Natural killer cell treated with Interleukin-12 subunit alpha and Interleukin-12 subunit beta and Interleukin-15 and Interleukin-18, amount 100 ng/mL, for 72 hours (primary cell): ENCODE results near the gene NLGN1. TPM values are rescaled to one million over a fixed set of nuclear protein-coding genes. Genes with fewer than 3 reads are reported as not detected.

Experiments
- ATAC-seq, 2 donors: fragments of 150-1000 bp; cut with Tn5 transposase in 1 of 2; sonication (Bioruptor Pico), chemical (Tn5 transposase) in 1 of 2; 2 replicates each; pipeline ENCODE4 v1.10.0; 2021
- DNase-seq: peaks from one replicate; pipeline ENCODE4 v3.0.0; 2022; ENCODE audit warnings: low spot score
- H3K27ac Mint-ChIP-seq, 2 donors: 1 replicate in 1 of 2; 2 replicates in 1 of 2; pipeline ENCODE4 v1.8.0; 2022; ENCODE audit warnings: mixed read lengths in 2 of 2, mild to moderate bottlenecking in 1 of 2, moderate library complexity in 1 of 2
- H3K27me3 Mint-ChIP-seq, 2 donors: 1 replicate in 1 of 2; 2 replicates in 1 of 2; pipeline ENCODE4 v1.8.0; 2022; ENCODE audit warnings: mixed read lengths in 2 of 2
- H3K36me3 Mint-ChIP-seq: one replicate; pipeline ENCODE4 v1.8.0; 2022; ENCODE audit warnings: mixed read lengths
- H3K4me1 Mint-ChIP-seq, 2 donors: 1 replicate in 1 of 2; 2 replicates in 1 of 2; pipeline ENCODE4 v1.8.0; 2022; ENCODE audit warnings: low read depth in 2 of 2, mixed read lengths in 2 of 2, mild to moderate bottlenecking in 1 of 2
- H3K4me3 Mint-ChIP-seq: one replicate; pipeline ENCODE4 v1.8.0; 2022; ENCODE audit warnings: mixed read lengths
- H3K9me3 Mint-ChIP-seq: 2 replicates; pipeline ENCODE4 v1.8.0; 2022; ENCODE audit warnings: mixed read lengths
- total RNA-seq, 2 donors: library from RNA; stranded (reverse); gene quantifications; one replicate each; pipeline ENCODE4 v1.2.3, GENCODE V29; 2022

Gene NLGN1
- total RNA-seq, 2 donors from 2014 or later, result not detected

GRCh38 chr3:173703771-173704170 is 306.2 kb downstream of the NLGN1 start:
- H3K4me1 Mint-ChIP-seq, result no peaks in the 10 kb centered on the region
- no peak for DNase-seq
- H3K27ac Mint-ChIP-seq, result no peak overlapping the region
- no peaks in the 10 kb centered on the region for H3K36me3 Mint-ChIP-seq
- no peaks in the 10 kb centered on the region for H3K27me3 Mint-ChIP-seq
- H3K9me3 Mint-ChIP-seq, result peaks cover 7% of the 10 kb centered on the region
- ATAC-seq, result no peak
- no peak overlapping the region for H3K4me3 Mint-ChIP-seq

DNA sequence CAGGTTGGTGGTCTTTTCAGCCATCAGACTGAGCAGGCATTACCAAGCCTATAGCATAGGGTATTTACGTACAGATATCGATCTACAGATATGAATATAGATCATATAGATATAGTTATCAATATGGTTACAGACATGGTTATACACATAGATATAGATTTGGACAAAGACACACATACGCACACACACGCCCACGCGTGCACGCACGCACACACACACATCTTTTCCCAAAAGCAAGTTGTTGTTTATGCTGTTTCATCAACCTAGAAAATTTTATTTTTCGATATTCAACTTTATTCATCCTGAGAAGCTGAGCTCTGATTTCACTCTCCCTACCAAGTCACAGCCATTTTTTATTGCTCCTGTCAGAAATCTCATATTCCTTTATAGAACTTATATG is 309.1 kb downstream of the NLGN1 start:
- Mint-ChIP-seq H3K36me3 (no peaks in the 10 kb centered on the region), H3K9me3 (peaks cover 3% of the 10 kb centered on the region), H3K4me3 (no peak overlapping the region), H3K27me3 (no peaks in the 10 kb centered on the region), H3K4me1 (no peaks in the 10 kb centered on the region), H3K27ac (no peak overlapping the region)
- ATAC-seq (no peak), DNase-seq (no peak)

- H3K4me1 Mint-ChIP-seq, result no peaks in the 10 kb centered on the region
- no peaks in the 10 kb centered on the region for H3K36me3 Mint-ChIP-seq
- no peak overlapping the region for H3K4me3 Mint-ChIP-seq
- DNase-seq (no peak), ATAC-seq (no peak)
- H3K27ac Mint-ChIP-seq, result no peak overlapping the region
- no peaks in the 10 kb centered on the region for H3K27me3 Mint-ChIP-seq
- H3K9me3 Mint-ChIP-seq, result peaks cover 6% of the 10 kb centered on the region
Observed at GRCh38 chr3:173708191-173708590, 310.6 kb downstream of the NLGN1 start.

- H3K4me1 Mint-ChIP-seq, result no peaks in the 10 kb centered on the region
- no peak overlapping the region for H3K27ac Mint-ChIP-seq
- no peaks in the 10 kb centered on the region for H3K36me3 Mint-ChIP-seq
- no peaks in the 10 kb centered on the region for H3K27me3 Mint-ChIP-seq
- no peak for DNase-seq
- H3K4me3 Mint-ChIP-seq, result no peak overlapping the region
- ATAC-seq, result no peak
- H3K9me3 Mint-ChIP-seq, result peaks cover 6% of the 10 kb centered on the region
Observed at GRCh38 chr3:173709026-173709425, 311.5 kb downstream of the NLGN1 start.

- no peak overlapping the region for H3K4me3 Mint-ChIP-seq
- no peaks in the 10 kb centered on the region for H3K4me1 Mint-ChIP-seq
- ATAC-seq (no peak), DNase-seq (no peak)
- peaks cover 10% of the 10 kb centered on the region for H3K9me3 Mint-ChIP-seq
- no peak overlapping the region for H3K27ac Mint-ChIP-seq
- H3K36me3 Mint-ChIP-seq, result no peaks in the 10 kb centered on the region
- H3K27me3 Mint-ChIP-seq, result no peaks in the 10 kb centered on the region
Observed at GRCh38 chr3:173711619-173712018, 314.1 kb downstream of the NLGN1 start.

- H3K4me1 Mint-ChIP-seq, result no peaks in the 10 kb centered on the region
- no peak overlapping the region for H3K27ac Mint-ChIP-seq
- no peaks in the 10 kb centered on the region for H3K27me3 Mint-ChIP-seq
- no peaks in the 10 kb centered on the region for H3K36me3 Mint-ChIP-seq
- H3K4me3 Mint-ChIP-seq, result no peak overlapping the region
- H3K9me3 Mint-ChIP-seq, result peaks cover 17% of the 10 kb centered on the region
- no peak for DNase-seq
- ATAC-seq, result no peak
Observed at GRCh38 chr3:173719585-173719984, 322.0 kb downstream of the NLGN1 start.

DNA sequence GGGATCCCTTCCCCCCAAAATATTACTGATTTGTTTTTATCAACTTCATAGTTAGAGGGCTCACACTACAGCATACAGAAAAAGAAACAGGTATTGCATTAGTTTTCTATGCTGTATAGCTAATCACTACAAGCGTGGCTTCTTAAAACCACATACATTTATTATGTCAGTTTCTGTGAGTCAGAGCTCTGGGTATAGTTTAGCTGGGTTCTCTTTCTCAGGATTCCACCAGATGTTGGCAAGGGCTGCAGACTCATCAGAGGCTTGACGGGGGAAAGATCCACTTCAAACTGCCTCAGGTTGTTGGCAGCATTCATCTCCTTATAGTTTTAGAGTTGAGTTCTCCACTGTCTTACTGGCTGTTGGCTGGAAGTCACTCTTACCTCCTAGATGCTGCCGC is 328.0 kb downstream of the NLGN1 start:
- H3K4me1 Mint-ChIP-seq, result no peaks in the 10 kb centered on the region
- no peak for DNase-seq
- H3K27ac Mint-ChIP-seq, result no peak overlapping the region
- H3K36me3 Mint-ChIP-seq, result no peaks in the 10 kb centered on the region
- no peaks in the 10 kb centered on the region for H3K27me3 Mint-ChIP-seq
- H3K9me3 Mint-ChIP-seq, result peaks cover 17% of the 10 kb centered on the region
- ATAC-seq, result no peak
- H3K4me3 Mint-ChIP-seq, result no peak overlapping the region

- no peak overlapping the region for H3K27ac Mint-ChIP-seq
- H3K9me3 Mint-ChIP-seq, result peaks cover 11% of the 10 kb centered on the region
Observed at GRCh38 chr3:173730391-173730790, 332.8 kb downstream of the NLGN1 start.

DNA sequence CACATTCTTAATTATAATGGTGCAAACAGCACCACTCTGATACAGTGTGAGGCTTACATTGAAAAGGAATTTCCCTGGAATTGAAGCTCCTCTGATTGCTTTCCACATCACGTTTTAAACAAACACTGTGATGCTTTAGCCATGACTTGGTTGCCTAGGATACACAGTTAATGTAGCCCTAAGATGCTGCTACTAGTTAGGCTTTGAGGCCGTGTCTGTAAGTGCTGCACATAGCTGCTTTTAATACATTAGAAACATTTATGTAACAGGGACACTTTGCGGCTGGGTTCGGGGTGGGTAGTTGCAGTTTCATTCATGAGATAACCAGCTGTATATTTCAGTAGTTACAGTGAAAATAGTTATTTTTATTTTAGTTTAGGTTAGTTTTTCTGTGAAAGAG is 334.7 kb downstream of the NLGN1 start:
- Mint-ChIP-seq H3K36me3 (no peaks in the 10 kb centered on the region), H3K4me1 (no peaks in the 10 kb centered on the region), H3K4me3 (no peak overlapping the region), H3K27ac (no peak overlapping the region), H3K9me3 (peaks cover 8% of the 10 kb centered on the region), H3K27me3 (no peaks in the 10 kb centered on the region)
- DNase-seq (no peak), ATAC-seq (no peak)

More at GRCh38 chr3:173730391-173730790, 332.8 kb downstream of the NLGN1 start:
- DNase-seq, result no peak
- Mint-ChIP-seq H3K4me3 (no peak overlapping the region), H3K36me3 (no peaks in the 10 kb centered on the region), H3K27me3 (no peaks in the 10 kb centered on the region), H3K4me1 (no peaks in the 10 kb centered on the region)
- no peak for ATAC-seq

GRCh38 chr3:173733029-173733652 is 335.6 kb downstream of the NLGN1 start:
- no peaks in the 10 kb centered on the region for H3K36me3 Mint-ChIP-seq
- ATAC-seq (no peak), DNase-seq (no peak)
- no peak overlapping the region for H3K27ac Mint-ChIP-seq
- H3K4me1 Mint-ChIP-seq, result no peaks in the 10 kb centered on the region
- H3K9me3 Mint-ChIP-seq, result peaks cover 5% of the 10 kb centered on the region
- H3K4me3 Mint-ChIP-seq, result no peak overlapping the region
- no peaks in the 10 kb centered on the region for H3K27me3 Mint-ChIP-seq

DNA sequence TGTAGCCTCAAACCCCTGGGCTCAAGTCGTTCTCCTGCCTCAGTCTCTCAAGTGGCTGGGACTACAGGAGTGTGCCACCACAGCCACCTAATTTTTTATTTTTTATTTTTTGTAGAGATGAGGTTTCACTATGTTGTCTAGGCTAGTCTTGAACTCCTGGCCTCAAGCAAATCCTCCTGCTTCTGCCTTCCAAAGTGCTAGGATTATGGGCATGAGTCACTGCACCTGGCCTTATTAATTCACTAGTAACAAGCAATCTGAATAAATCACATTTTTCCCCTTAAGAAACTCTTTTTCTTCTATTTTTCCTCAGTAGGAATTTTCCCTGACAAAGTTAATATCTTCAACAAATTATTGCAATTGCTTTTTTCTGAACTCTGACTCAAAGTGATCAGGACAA is 336.9 kb downstream of the NLGN1 start:
- peaks cover 6% of the 10 kb centered on the region for H3K36me3 Mint-ChIP-seq
- H3K27me3 Mint-ChIP-seq, result no peaks in the 10 kb centered on the region
- no peak for DNase-seq
- no peaks in the 10 kb centered on the region for H3K4me1 Mint-ChIP-seq
- H3K27ac Mint-ChIP-seq, result no peak overlapping the region
- ATAC-seq, result no peak
- H3K4me3 Mint-ChIP-seq, result no peak overlapping the region
- peaks cover 9% of the 10 kb centered on the region for H3K9me3 Mint-ChIP-seq

DNA sequence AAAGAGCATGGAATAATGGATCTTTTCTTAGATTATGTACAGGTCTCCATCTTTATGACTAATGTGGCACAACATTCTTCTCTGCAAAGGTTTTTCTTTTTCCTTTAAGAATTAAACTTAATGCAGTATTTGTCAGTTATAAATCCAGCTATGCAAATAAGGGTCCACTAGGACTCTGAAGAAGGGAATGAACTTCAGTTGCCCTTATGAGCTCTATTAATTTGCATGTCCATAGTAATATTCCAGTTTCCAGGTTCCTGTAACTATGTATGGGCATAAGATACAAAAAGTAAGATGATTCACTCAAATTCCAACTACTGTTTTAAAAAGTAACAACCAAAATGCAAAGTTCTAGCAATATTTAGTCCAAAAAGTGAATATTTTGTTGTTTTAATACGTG is 337.4 kb downstream of the NLGN1 start:
- H3K36me3 Mint-ChIP-seq, result peaks cover 6% of the 10 kb centered on the region
- DNase-seq (no peak), ATAC-seq (no peak)
- no peaks in the 10 kb centered on the region for H3K4me1 Mint-ChIP-seq
- no peak overlapping the region for H3K27ac Mint-ChIP-seq
- peaks cover 9% of the 10 kb centered on the region for H3K9me3 Mint-ChIP-seq
- no peaks in the 10 kb centered on the region for H3K27me3 Mint-ChIP-seq
- H3K4me3 Mint-ChIP-seq, result no peak overlapping the region

- Mint-ChIP-seq H3K36me3 (peaks cover 6% of the 10 kb centered on the region), H3K27ac (no peak overlapping the region), H3K9me3 (peaks cover 14% of the 10 kb centered on the region), H3K27me3 (no peaks in the 10 kb centered on the region), H3K4me1 (no peaks in the 10 kb centered on the region), H3K4me3 (no peak overlapping the region)
- DNase-seq (no peak), ATAC-seq (no peak)
Observed at GRCh38 chr3:173735841-173736240, 338.3 kb downstream of the NLGN1 start.

DNA sequence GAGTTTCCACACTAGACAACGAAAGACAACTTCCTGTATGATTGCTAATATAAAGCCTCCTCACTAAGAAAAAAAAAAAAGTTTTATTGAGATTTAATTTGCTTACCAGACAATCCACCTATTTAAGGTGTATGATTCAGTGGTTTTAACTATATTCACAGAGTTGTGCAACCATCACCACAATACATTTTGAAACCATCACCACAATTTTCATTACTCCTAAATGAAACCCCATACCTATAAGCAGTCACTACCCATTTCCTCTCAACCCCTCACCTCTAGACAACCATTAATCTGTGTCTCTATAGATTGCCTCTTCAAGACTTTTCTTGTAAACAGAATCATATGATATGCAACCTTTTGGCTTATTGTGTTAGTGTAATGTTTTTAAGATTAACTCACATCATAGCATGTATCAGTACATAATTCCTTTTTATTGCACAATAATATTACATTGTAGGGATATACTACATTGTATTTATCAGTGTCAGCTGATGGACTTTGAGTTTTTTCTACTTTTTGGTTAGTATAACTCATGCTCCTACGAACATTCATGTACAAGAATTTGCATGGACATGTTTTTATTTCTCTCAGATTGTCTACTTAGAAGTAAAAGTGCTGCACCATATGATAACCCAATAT is 339.7 kb downstream of the NLGN1 start:
- Mint-ChIP-seq H3K9me3 (peaks cover 14% of the 10 kb centered on the region), H3K36me3 (peaks cover 6% of the 10 kb centered on the region), H3K4me3 (no peak overlapping the region), H3K27ac (no peak overlapping the region), H3K27me3 (no peaks in the 10 kb centered on the region), H3K4me1 (no peaks in the 10 kb centered on the region)
- DNase-seq, result no peak
- ATAC-seq, result no peak

DNA sequence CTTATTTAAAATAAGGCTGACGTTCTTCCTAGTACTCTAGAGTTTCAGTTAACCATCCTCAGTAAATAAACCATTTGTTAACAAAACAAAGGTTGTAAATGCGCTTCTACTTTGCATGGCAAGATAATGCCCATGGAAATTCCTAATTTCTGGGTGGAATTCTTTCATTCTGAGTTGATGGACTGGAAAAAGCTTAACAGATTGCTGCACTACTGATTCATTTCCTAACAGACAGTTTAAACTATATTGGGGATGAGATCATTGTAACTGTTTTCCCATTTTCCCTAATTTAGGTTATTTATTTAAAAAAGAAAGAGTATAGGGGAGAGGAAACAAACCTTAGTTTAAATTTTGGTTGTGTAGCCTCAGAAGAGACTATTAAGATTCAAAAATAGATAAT is 342.2 kb downstream of the NLGN1 start:
- Mint-ChIP-seq H3K27ac (no peak overlapping the region), H3K4me3 (no peak overlapping the region), H3K9me3 (peaks cover 14% of the 10 kb centered on the region), H3K4me1 (no peaks in the 10 kb centered on the region), H3K27me3 (no peaks in the 10 kb centered on the region), H3K36me3 (peaks cover 6% of the 10 kb centered on the region)
- ATAC-seq (no peak), DNase-seq (no peak)
